Vagina (tissue), 2 donors: ENCODE measurements around the gene ST6GALNAC6.

Experiments used
- POLR2AphosphoS5 ChIP-seq, 2 donors: sonication (generic); formaldehyde crosslinking; IDR thresholded peaks; one replicate each; pipeline ENCODE4 v1.9.0; 2017; ENCODE audit warnings: antibody characterized with exemption in 2 of 2, mild to moderate bottlenecking in 2 of 2, low read depth in 1 of 2; ENCODE audit not compliant: insufficient read depth in 1 of 2
- TF ChIP-seq, protein P1 (sequence below), 3 experiments: fragments of 450-650 bp in 2 of 3; fragments of 200-600 bp in 1 of 3; sonication (generic) in 1 of 3; IDR thresholded peaks; one replicate each; pipeline ENCODE4 v1.5.1; 2017 to 2019; ENCODE audit warnings: antibody characterized with exemption in 3 of 3, mild to moderate bottlenecking in 2 of 3, moderate library complexity in 2 of 3

DNA sequence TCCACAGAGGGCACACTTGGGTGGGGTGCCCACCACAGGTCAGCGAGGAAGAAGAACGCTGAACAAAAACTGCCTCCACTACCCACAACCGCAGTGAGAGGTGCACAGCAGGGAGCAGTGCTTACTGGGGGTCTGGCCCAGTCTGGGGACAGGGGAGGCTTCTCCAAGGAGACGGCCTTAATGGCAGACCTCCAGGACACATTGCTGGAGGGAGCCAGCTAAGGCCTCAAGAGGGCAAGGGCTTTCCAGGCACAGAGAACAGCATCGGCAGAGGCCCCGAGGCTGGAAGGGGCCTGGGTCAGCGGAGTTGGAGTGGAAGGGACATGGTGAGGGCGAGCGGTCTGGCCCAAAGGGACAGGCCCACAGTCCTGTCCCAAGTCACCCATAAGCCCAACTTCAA lies 46.5 kb upstream of the ST6GALNAC6 start:
- TF ChIP-seq, protein P1, sequence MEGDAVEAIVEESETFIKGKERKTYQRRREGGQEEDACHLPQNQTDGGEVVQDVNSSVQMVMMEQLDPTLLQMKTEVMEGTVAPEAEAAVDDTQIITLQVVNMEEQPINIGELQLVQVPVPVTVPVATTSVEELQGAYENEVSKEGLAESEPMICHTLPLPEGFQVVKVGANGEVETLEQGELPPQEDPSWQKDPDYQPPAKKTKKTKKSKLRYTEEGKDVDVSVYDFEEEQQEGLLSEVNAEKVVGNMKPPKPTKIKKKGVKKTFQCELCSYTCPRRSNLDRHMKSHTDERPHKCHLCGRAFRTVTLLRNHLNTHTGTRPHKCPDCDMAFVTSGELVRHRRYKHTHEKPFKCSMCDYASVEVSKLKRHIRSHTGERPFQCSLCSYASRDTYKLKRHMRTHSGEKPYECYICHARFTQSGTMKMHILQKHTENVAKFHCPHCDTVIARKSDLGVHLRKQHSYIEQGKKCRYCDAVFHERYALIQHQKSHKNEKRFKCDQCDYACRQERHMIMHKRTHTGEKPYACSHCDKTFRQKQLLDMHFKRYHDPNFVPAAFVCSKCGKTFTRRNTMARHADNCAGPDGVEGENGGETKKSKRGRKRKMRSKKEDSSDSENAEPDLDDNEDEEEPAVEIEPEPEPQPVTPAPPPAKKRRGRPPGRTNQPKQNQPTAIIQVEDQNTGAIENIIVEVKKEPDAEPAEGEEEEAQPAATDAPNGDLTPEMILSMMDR (IDR thresholded peaks at IDR 0.05): no peak
- no peak for TF ChIP-seq POLR2AphosphoS5 (IDR thresholded peaks at IDR 0.05; ENCODE audit: insufficient read depth in 1 of 2, low read depth in 1 of 2)
